GM12878 (cell line): ENCODE results near the gene HBP1. TPM values are rescaled to one million over a fixed set of nuclear protein-coding genes. Genes with fewer than 3 reads are reported as not detected.

Experiments
- ATAC-seq: fragments of 200-7000 bp; cut with Tn5 transposase; 3 replicates; pipeline ENCODE4 v1.9.1; 2020; ENCODE audit warnings: mild to moderate bottlenecking, moderate library complexity
- BruUV-seq: library from RNA; stranded (reverse); fragments of 400-500 nt; replicated peaks from 2 replicates; lab custom pipeline; 2021; lab: Mats Ljungman, UMichigan
- CTCF ChIA-PET: fragments of 300-600 bp; sonication (Branson Sonifier 250); formaldehyde crosslinking; extraction: SDS; loops from one replicate; lab custom pipeline; 2021; ENCODE audit warnings: inconsistent platforms; lab: Yijun Ruan, JAX
- POLR2A ChIA-PET: fragments of 350-600 bp; formaldehyde crosslinking; extraction: SDS; loops from one replicate; lab custom pipeline; 2021; ENCODE audit warnings: inconsistent platforms; lab: Charles Lee
- RAD21 ChIA-PET: fragments of 300-600 bp; sonication (Branson Sonifier 250); formaldehyde crosslinking; loops from one replicate; lab custom pipeline; 2023; ENCODE audit warnings: antibody characterized with exemption; ENCODE audit not compliant: unreplicated experiment; lab: Charles Lee
- SMC1A ChIA-PET: fragments of 300-600 bp; sonication (Branson Sonifier 250); formaldehyde crosslinking; loops from one replicate; lab custom pipeline; 2023; ENCODE audit not compliant: unreplicated experiment, uncharacterized antibody; lab: Charles Lee
- DNase-seq: peaks from one replicate; pipeline ENCODE4 v3.0.0-alpha.2; 2011; ENCODE audit warnings: low read depth, low spot score
- FAIRE-seq: peaks from 3 replicates; lab custom pipeline; 2011; peaks lifted over from hg19 to GRCh38; lab: Jason Lieb, UNC
- H2AFZ ChIP-seq: 2 replicates; pipeline ENCODE4 v1.6.0; 2011; ENCODE audit warnings: low read depth, low read length, control low read depth; ENCODE audit not compliant: control insufficient read depth
- H3K27ac ChIP-seq: 2 replicates; pipeline ENCODE4 v1.5.1; 2011; ENCODE audit warnings: control low read depth; ENCODE audit not compliant: control insufficient read depth, insufficient read depth
- H3K27me3 ChIP-seq, 2 experiments: replicated peaks in 1 of 2; 2 replicates each; pipeline versions ENCODE4 v1.6.0 to v1.6.1; 2011; ENCODE audit warnings: low read length in 1 of 2; ENCODE audit not compliant: control insufficient read depth in 2 of 2, insufficient read depth in 2 of 2
- H3K36me3 ChIP-seq, 2 experiments: 2 replicates each; pipeline ENCODE4 v1.5.1; 2011; ENCODE audit warnings: low read length in 1 of 2; ENCODE audit not compliant: control insufficient read depth in 2 of 2, insufficient read depth in 2 of 2
- H3K4me1 ChIP-seq: 2 replicates; pipeline ENCODE4 v1.6.1; 2011; ENCODE audit warnings: mild to moderate bottlenecking, low read length, moderate library complexity, mixed read lengths; ENCODE audit not compliant: control insufficient read depth, insufficient read depth
- H3K4me2 ChIP-seq: 2 replicates; pipeline ENCODE4 v1.6.0; 2011; ENCODE audit warnings: control low read depth; ENCODE audit not compliant: control insufficient read depth, insufficient read depth
- H3K4me3 ChIP-seq: fragments of 200-600 bp; sonication (generic); 2 replicates; pipeline ENCODE4 v1.5.1; 2016
- H3K79me2 ChIP-seq: 2 replicates; pipeline ENCODE4 v1.6.0; 2011; ENCODE audit warnings: low read length; ENCODE audit not compliant: control insufficient read depth, insufficient read depth
- H3K9ac ChIP-seq: 2 replicates; pipeline ENCODE4 v1.8.0; 2011; ENCODE audit warnings: low read length, control low read depth, mixed read lengths; ENCODE audit not compliant: control insufficient read depth, insufficient read depth
- H3K9me3 ChIP-seq: replicated peaks from 3 replicates; pipeline ENCODE4 v1.5.1; 2011; ENCODE audit warnings: mild to moderate bottlenecking, low read length; ENCODE audit not compliant: control insufficient read depth, insufficient read depth
- H4K20me1 ChIP-seq: 2 replicates; pipeline ENCODE4 v1.6.0; 2011; ENCODE audit not compliant: control insufficient read depth, insufficient read depth
- CBFB ChIP-seq: IDR thresholded peaks from 2 replicates; pipeline ENCODE4 v1.6.1; 2016; ENCODE audit warnings: antibody characterized with exemption, low read depth
- CREM ChIP-seq: IDR thresholded peaks from 2 replicates; pipeline ENCODE4 v1.6.1; 2014; ENCODE audit warnings: antibody characterized with exemption, low read depth
- KDM1A ChIP-seq: fragments of 200-600 bp; sonication (generic); IDR thresholded peaks from 2 replicates; pipeline ENCODE4 v1.6.1; 2016; ENCODE audit warnings: borderline replicate concordance
- NKRF ChIP-seq: fragments of 450-650 bp; conservative IDR thresholded peaks from 2 replicates; pipeline ENCODE4 v1.6.1; 2017; ENCODE audit warnings: mild to moderate bottlenecking, moderate library complexity
- PAX5 ChIP-seq: IDR thresholded peaks from 2 replicates; pipeline ENCODE4 v1.6.1; 2011; ENCODE audit warnings: low read depth, low read length, borderline replicate concordance
- POLR2AphosphoS2 ChIP-seq: IDR thresholded peaks from 2 replicates; pipeline ENCODE4 v1.6.1; 2011; ENCODE audit warnings: low read depth, mild to moderate bottlenecking, low read length, improper control_type of control experiment, moderate library complexity
- POU2F2 ChIP-seq: IDR thresholded peaks from 3 replicates; pipeline ENCODE4 v1.6.1; 2011; ENCODE audit warnings: low read depth, mild to moderate bottlenecking, low read length, borderline replicate concordance
- RCOR1 ChIP-seq: conservative IDR thresholded peaks from 2 replicates; pipeline ENCODE4 v1.6.1; 2012; ENCODE audit warnings: low read depth, low read length, improper control_type of control experiment
- SMAD1 ChIP-seq: fragments of 450-650 bp; IDR thresholded peaks from 2 replicates; pipeline ENCODE4 v1.6.1; 2018; ENCODE audit warnings: mild to moderate bottlenecking, low read depth; ENCODE audit not compliant: partially characterized antibody
- SMAD5 ChIP-seq: IDR thresholded peaks from 2 replicates; pipeline ENCODE4 v1.6.1; 2016; ENCODE audit warnings: antibody characterized with exemption, low read depth
- SREBF1 ChIP-seq: IDR thresholded peaks from 2 replicates; pipeline ENCODE4 v1.6.1; 2012; ENCODE audit warnings: mild to moderate bottlenecking, low read length
- TARDBP ChIP-seq: IDR thresholded peaks from 2 replicates; pipeline ENCODE4 v1.6.1; 2016; ENCODE audit warnings: borderline replicate concordance
- ZNF592 ChIP-seq: fragments of 450-650 bp; IDR thresholded peaks from 2 replicates; pipeline ENCODE4 v1.6.1; 2017; ENCODE audit warnings: mild to moderate bottlenecking, moderate library complexity
- WGBS: methylation state at CpG from one replicate; pipeline ENCODE4 v1.1.6; 2016; ENCODE audit warnings: low lambda C conversion rate; ENCODE audit not compliant: insufficient replicate concordance, insufficient coverage; ENCODE audit errors: missing lambda C conversion rate; 5-methylcytosine and 5-hydroxymethylcytosine counted together
- in situ Hi-C: fragments of 300-500 bp; cut with MboI; formaldehyde crosslinking; loops from 9 replicates; pipeline ENCODE4 v1.14.3; 2018; ENCODE audit warnings: mixed read lengths
- intact Hi-C: fragments of 100-400 bp; cut with micrococcal nuclease; formaldehyde crosslinking; loops from one replicate; pipeline ENCODE4 v1.14.2; 2022; ENCODE audit not compliant: unreplicated experiment
- polyA plus RNA-seq, 11 experiments: library from polyadenylated mRNA; depleted of rRNA in 4 of 11; unstranded in 6 of 11; stranded (reverse) in 5 of 11; fragments of >200 nt; fragmentation: Nextera tagmentation in 4 of 11; fragmentation: Illumina TruSeq in 1 of 11; extraction: Ambion mirVana in 4 of 11; extraction: Trizol in 1 of 11; gene quantifications; 1 replicate in 1 of 11; 2 replicates in 10 of 11; pipeline versions ENCODE4 v1.2.1 to v1.2.3, GENCODE V29; 2011 to 2016; ENCODE audit warnings: inconsistent platforms in 2 of 11, missing spikeins in 2 of 11, low read depth in 1 of 11
- total RNA-seq, 4 experiments: library from RNA; depleted of rRNA in 3 of 4; stranded (reverse); fragments of >200 nt in 3 of 4; fragmentation: Illumina TruSeq in 1 of 4; extraction: Trizol in 1 of 4; gene quantifications; 2 replicates each; pipeline versions ENCODE4 v1.2.1 to v1.2.3, GENCODE V29; 2013 to 2021

Gene HBP1
- total and polyA plus RNA-seq, 10 of the 15 experiments (the other 5 are each of a cell fraction or from before 2014, with no cell fraction given): 5.8 to 30.9 (median 9.4) TPM

- no peak for ATAC-seq
- H3K27ac ChIP-seq: no peak overlapping the region
- in situ Hi-C loops (no loop called here), intact Hi-C loops (no loop called here)
- TF ChIP-seq NKRF (no peak), RCOR1 (no peak), POLR2AphosphoS2 (no peak), SMAD5 (no peak), SMAD1 (no peak)
- H3K36me3 ChIP-seq: no peaks in the 10 kb centered on the region
- CTCF ChIA-PET: interaction anchor here (0.6 to 1.1 kb wide), 2 partner anchors 13 to 85 kb away, joined by 3 read pairs; no protein-coding TSS in a partner anchor
- H3K79me2 ChIP-seq: no peaks in the 10 kb centered on the region
- no peak overlapping the region for H3K4me3 ChIP-seq
- BruUV-seq: no TSS peak
- H3K4me2 ChIP-seq: no peak overlapping the region
- SMC1A ChIA-PET: interaction anchor here (0.6 kb wide), 1 partner anchor 13 kb away, joined by 3 read pairs; no protein-coding TSS in a partner anchor
- 19% methylated on average over 3 of the region's 3 CpGs for WGBS
- H3K4me1 ChIP-seq: no peaks in the 10 kb centered on the region
- H4K20me1 ChIP-seq: no peaks in the 10 kb centered on the region
- H3K9ac ChIP-seq: no peak overlapping the region
- FAIRE-seq: no peak
- RAD21 ChIA-PET: no interaction called here
- POLR2A ChIA-PET: interaction anchor here (0.9 kb wide), 1 partner anchor 8 kb away, joined by 3 read pairs; no protein-coding TSS in a partner anchor
- no peak for DNase-seq
- no peaks in the 10 kb centered on the region; a peak in 1 of 4 replicates for H3K27me3 ChIP-seq
- no peak overlapping the region for H2AFZ ChIP-seq
- no peaks in the 10 kb centered on the region for H3K9me3 ChIP-seq
Measured at GRCh38 chr7:107161415-107161814, 7.4 kb upstream of the HBP1 start.

GRCh38 chr7:107162475-107162874 lies 6.3 kb upstream of the HBP1 start:
- H3K4me2 ChIP-seq: no peak overlapping the region
- WGBS: 57% methylated on average over 5 of the region's 5 CpGs
- H3K27ac ChIP-seq: no peak overlapping the region
- DNase-seq (no peak), FAIRE-seq (no peak), ATAC-seq (no peak)
- H4K20me1 ChIP-seq: no peaks in the 10 kb centered on the region
- no peaks in the 10 kb centered on the region for H3K36me3 ChIP-seq
- POLR2A ChIA-PET: no interaction called here
- H3K9me3 ChIP-seq: no peaks in the 10 kb centered on the region
- in situ Hi-C loops: no loop called here
- no peak overlapping the region for H3K4me3 ChIP-seq
- H3K79me2 ChIP-seq: no peaks in the 10 kb centered on the region
- no TSS peak for BruUV-seq
- CTCF ChIA-PET: no interaction called here
- no peaks in the 10 kb centered on the region; a peak in 1 of 4 replicates for H3K27me3 ChIP-seq
- no peaks in the 10 kb centered on the region for H3K4me1 ChIP-seq
- no peak overlapping the region for H3K9ac ChIP-seq
- no peak overlapping the region for H2AFZ ChIP-seq
- RAD21 ChIA-PET: no interaction called here
- SMC1A ChIA-PET: interaction anchor here (1.0 kb wide), 1 partner anchor 11 kb away, joined by 3 read pairs; no protein-coding TSS in a partner anchor
- intact Hi-C loops: no loop called here
- TF ChIP-seq PAX5: no peak
- TF ChIP-seq SREBF1: no peak
- TF ChIP-seq ZNF592: no peak
- TF ChIP-seq CBFB: no peak
- TF ChIP-seq TARDBP: no peak
- no peak for TF ChIP-seq POU2F2
- no peak for TF ChIP-seq KDM1A
- TF ChIP-seq CREM: no peak
